Measurements from ENCODE around the gene PCDHGB2. TPM values are rescaled to one million over a fixed set of nuclear protein-coding genes. Genes with fewer than 3 reads are reported as not detected.
"Not testable (repeated sequence)": the region's sequence is repeated elsewhere in the genome, so short reads cannot be mapped to it uniquely, and the experiment has no call there.

Gene PCDHGB2
- total RNA-seq, 4 donors from 2014 or later = 2.5 to 15.3 (median 4.4) TPM

DNA sequence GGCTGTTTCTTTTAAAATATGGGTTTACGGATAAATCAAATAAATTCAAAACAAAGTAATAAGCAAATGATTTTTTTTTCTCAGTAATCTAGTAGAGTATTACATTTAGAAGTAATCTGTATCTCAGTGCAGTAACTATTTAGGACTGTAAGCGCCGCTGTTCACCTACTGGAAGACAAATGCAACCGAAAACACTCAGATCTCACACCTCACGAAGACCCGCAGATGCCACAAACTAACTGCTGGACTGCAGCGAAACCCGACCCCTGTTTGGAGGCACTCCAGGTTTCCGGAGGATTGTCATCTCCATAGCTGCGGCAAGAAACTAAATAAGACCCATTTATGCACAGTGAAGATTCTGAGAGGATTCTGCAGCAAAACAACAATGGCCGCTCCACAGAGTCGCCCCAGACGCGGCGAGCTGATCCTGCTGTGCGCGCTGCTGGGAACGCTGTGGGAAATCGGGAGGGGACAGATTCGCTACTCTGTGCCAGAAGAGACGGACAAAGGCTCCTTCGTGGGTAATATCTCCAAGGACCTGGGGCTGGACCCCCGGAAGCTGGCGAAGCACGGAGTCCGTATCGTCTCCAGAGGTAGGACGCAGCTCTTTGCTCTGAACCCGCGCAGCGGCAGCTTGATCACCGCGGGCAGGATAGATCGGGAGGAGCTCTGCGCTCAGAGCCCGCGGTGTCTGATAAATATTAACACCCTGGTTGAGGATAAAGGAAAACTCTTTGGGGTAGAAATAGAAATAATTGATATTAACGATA lies 32.8 kb downstream of the PCDHGB2 start, which contains the start of gene PCDHGA8:
PCDHGA8 (plus strand) TSS at position 205 of the 770 bp plus-strand sequence; CDS start at position 386, 181 bp downstream.
- TF ChIP-seq CTCF (IDR thresholded peaks at IDR 0.05) = no peak
- no peak for DNase-seq (ENCODE audit: low spot score)

DNA sequence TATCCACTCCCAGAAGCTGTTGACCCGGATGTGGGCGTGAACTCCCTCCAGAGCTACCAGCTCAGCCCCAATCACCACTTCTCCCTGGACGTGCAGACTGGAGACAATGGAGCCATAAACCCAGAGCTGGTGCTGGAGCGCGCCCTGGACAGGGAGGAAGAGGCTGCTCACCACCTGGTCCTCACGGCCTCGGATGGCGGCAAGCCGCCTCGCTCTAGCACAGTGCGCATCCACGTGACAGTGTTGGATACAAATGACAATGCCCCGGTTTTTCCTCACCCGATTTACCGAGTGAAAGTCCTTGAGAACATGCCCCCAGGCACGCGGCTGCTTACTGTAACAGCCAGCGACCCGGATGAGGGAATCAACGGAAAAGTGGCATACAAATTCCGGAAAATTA lies 33.5 kb downstream of the PCDHGB2 start:
- ATAC-seq (ENCODE audit: low FRiP score) = no peak
- DNase-seq (ENCODE audit: low spot score) = no peak
- no peak for TF ChIP-seq CTCF (IDR thresholded peaks at IDR 0.05)

More for the DNA sequence above, 32.8 kb downstream of the PCDHGB2 start, which contains the start of gene PCDHGA8:
- ATAC-seq (ENCODE audit: low FRiP score) = no peak

DNA sequence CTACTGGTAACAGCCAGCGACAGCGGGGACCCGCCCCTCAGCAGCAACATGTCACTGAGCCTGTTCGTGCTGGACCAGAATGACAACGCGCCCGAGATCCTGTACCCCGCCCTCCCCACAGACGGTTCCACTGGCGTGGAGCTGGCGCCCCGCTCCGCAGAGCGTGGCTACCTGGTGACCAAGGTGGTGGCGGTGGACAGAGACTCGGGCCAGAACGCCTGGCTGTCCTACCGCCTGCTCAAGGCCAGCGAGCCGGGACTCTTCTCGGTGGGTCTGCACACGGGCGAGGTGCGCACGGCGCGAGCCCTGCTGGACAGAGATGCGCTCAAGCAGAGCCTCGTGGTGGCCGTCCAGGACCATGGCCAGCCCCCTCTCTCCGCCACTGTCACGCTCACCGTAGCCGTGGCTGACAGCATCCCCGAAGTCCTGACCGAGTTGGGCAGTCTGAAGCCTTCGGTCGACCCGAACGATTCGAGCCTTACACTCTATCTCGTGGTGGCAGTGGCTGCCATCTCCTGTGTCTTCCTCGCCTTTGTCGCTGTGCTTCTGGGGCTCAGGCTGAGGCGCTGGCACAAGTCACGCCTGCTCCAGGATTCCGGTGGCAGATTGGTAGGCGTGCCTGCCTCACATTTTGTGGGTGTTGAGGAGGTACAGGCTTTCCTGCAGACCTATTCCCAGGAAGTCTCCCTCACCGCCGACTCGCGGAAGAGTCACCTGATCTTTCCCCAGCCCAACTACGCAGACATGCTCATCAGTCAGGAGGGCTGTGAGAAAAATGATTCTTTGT lies 34.8 kb downstream of the PCDHGB2 start:
- DNase-seq (ENCODE audit: low spot score); ATAC-seq (ENCODE audit: low FRiP score): not testable (repeated sequence)

GRCh38 chr5:141397756-141398551 lies 38.2 kb downstream of the PCDHGB2 start, which contains the start of gene PCDHGB5:
TSS of gene PCDHGB5 (plus strand) at chr5:141397947. CDS start at chr5:141398128, 181 bp downstream.
- peak; percentile 59 for ATAC-seq (ENCODE audit: low FRiP score)
- DNase-seq (ENCODE audit: low spot score) = not testable (repeated sequence)

DNA sequence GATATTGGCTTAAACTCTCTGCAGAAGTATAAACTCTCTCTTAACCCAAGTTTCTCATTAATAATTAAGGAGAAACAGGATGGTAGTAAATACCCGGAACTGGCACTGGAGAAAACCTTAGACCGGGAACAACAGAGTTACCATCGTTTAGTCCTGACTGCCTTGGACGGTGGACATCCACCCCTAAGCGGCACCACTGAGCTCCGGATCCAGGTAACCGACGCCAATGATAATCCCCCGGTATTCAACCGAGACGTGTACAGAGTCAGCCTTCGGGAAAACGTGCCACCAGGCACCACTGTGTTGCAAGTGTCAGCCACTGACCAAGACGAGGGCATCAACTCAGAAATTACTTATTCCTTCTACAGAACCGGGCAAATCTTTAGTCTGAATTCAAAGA lies 38.8 kb downstream of the PCDHGB2 start:
- ATAC-seq (ENCODE audit: low FRiP score) (no peak), DNase-seq (ENCODE audit: low spot score) (no peak)
- TF ChIP-seq CTCF (IDR thresholded peaks at IDR 0.05) = no peak

DNA sequence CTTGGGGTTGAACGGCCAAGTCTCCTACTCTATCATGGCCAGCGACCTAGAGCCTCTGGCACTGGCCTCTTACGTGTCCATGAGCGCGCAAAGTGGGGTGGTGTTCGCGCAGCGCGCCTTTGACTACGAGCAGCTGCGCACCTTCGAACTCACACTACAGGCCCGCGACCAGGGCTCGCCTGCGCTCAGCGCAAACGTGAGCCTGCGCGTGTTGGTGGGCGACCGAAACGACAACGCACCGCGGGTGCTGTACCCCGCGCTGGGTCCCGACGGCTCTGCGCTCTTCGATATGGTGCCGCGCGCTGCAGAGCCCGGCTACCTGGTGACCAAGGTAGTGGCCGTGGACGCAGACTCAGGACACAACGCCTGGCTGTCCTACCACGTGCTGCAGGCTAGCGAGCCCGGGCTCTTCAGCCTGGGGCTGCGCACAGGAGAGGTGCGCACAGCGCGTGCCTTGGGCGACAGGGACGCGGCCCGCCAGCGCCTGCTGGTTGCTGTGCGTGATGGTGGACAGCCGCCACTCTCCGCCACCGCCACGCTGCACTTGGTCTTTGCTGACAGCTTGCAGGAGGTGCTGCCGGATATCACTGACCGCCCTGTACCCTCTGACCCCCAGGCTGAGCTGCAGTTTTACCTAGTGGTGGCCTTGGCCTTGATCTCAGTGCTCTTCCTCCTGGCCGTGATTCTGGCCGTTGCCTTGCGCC lies 39.9 kb downstream of the PCDHGB2 start:
- TF ChIP-seq CTCF (IDR thresholded peaks at IDR 0.05) = no peak
- ATAC-seq (ENCODE audit: low FRiP score) (no peak), DNase-seq (ENCODE audit: low spot score) (no peak)

DNA sequence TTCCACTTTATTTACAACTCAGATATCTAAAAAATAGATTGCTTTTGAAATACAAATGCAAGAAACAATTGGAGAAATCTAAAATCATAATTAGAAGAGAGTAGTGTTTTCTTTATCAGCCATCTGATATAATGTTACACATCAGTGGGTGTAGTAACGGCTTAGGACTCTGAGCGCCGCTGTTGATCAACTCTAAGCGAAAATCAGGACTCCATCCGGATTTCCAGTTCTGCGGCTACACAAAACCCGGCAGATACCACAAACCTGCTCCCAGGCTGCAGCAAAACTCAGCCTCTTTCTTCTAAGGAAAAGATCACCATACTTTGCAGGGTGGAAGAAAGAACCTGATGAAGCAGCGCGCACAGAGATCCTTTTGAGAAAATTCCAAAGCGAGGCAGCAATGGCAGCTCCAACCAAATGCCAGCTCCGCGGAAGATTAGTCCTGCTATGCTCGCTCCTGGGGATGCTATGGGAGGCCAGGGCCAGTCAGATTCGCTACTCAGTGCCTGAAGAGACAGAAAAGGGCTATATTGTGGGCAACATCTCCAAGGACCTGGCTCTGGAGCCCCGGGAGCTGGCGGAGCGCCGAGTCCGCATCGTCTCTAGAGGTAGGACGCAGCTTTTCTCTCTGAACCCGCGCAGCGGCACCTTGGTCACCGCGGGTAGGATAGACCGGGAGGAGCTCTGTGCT lies 42.9 kb downstream of the PCDHGB2 start, which contains the start of gene PCDHGA9:
PCDHGA9 (plus strand) TSS at position 226 of the 691 bp plus-strand sequence; CDS start at position 401, 175 bp downstream.
- TF ChIP-seq CTCF (IDR thresholded peaks at IDR 0.05) = no peak
- ATAC-seq (ENCODE audit: low FRiP score) (no peak), DNase-seq (ENCODE audit: low spot score) (no peak)

Measured in omental fat pad (tissue), 4 donors.